T-helper 1 cell treated with Interleukin-12 subunit alpha and Interleukin-12 subunit beta and Interleukin-4 antibody, amounts not matched to agents 30 μg/mL and 1 μg/mL, for 36 hours (primary cell): Measurements from ENCODE around the gene GAS7.

ENCODE experiments used
- H3K27ac Mint-ChIP-seq: one replicate; pipeline ENCODE4 v1.8.0; 2021; ENCODE audit warnings: mild to moderate bottlenecking, mixed read lengths
- H3K27me3 Mint-ChIP-seq: one replicate; pipeline ENCODE4 v1.8.0; 2021; ENCODE audit warnings: low read depth, mixed read lengths
- H3K36me3 Mint-ChIP-seq: one replicate; pipeline ENCODE4 v1.8.0; 2021; ENCODE audit warnings: low read depth, mixed read lengths
- H3K4me1 Mint-ChIP-seq: one replicate; pipeline ENCODE4 v1.8.0; 2021; ENCODE audit warnings: low read depth, mixed read lengths
- H3K4me3 Mint-ChIP-seq: one replicate; pipeline ENCODE4 v1.8.0; 2021; ENCODE audit warnings: mild to moderate bottlenecking, moderate library complexity, mixed read lengths
- H3K9me3 Mint-ChIP-seq: one replicate; pipeline ENCODE4 v1.8.0; 2021; ENCODE audit warnings: mixed read lengths

GAS7 gene

DNA sequence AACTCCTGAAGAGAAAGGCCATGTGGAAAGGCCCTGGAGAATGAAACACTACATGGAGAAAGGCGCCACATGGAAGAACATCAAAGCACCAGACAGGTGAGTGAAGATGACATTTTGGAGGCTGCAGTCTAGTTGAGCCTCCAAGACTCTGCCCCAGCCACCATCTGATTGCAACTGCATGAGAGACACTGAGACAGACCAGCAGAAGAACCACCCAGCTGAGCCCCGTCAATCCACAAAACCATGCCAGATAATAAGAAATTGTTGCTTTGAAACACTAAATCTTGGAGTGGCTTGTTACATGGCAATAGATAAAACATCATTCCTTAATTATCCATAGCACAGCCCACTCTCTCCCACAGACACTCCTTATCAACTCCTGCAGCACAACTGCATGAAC, 4.8 kb downstream of the GAS7 start:
- Mint-ChIP-seq H3K36me3 (no peaks in the 10 kb centered on the region), H3K27me3 (peaks cover 10% of the 10 kb centered on the region), H3K9me3 (peaks cover 22% of the 10 kb centered on the region), H3K4me3 (no peak overlapping the region), H3K27ac (no peak overlapping the region), H3K4me1 (no peaks in the 10 kb centered on the region)

GRCh38 chr17:10192972-10193371, 5.4 kb downstream of the GAS7 start:
- Mint-ChIP-seq H3K36me3 (no peaks in the 10 kb centered on the region), H3K27ac (no peak overlapping the region), H3K4me1 (no peaks in the 10 kb centered on the region), H3K27me3 (peaks cover 10% of the 10 kb centered on the region), H3K9me3 (peaks cover 22% of the 10 kb centered on the region), H3K4me3 (no peak overlapping the region)

DNA sequence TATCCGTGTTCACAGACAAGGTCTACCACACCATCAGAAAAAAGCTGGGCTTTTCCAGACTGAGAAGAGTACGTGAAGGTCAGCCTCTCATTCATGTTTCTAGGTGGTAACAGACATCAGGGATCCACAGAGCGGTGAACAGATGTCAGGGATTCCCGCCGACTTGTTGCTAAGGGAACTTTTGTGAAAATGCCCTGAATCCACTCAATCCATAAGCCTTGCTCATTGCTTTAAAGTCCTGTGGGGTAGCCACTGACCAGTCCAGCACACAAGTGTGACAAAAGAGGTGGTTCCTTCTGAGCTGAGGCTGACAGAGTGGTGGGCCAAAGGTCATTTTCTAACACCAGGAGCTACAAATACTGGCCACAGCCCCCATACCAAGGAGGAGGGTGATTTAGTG, 5.9 kb downstream of the GAS7 start:
- H3K9me3 Mint-ChIP-seq = peaks cover 22% of the 10 kb centered on the region
- H3K27ac Mint-ChIP-seq = no peak overlapping the region
- no peaks in the 10 kb centered on the region for H3K4me1 Mint-ChIP-seq
- no peaks in the 10 kb centered on the region for H3K36me3 Mint-ChIP-seq
- H3K27me3 Mint-ChIP-seq = peaks cover 10% of the 10 kb centered on the region
- H3K4me3 Mint-ChIP-seq = no peak overlapping the region

GRCh38 chr17:10187456-10187855, 10.9 kb downstream of the GAS7 start:
- no peaks in the 10 kb centered on the region for H3K9me3 Mint-ChIP-seq
- H3K27me3 Mint-ChIP-seq = no peaks in the 10 kb centered on the region
- H3K36me3 Mint-ChIP-seq = no peaks in the 10 kb centered on the region
- no peaks in the 10 kb centered on the region for H3K4me1 Mint-ChIP-seq
- H3K27ac Mint-ChIP-seq = no peak overlapping the region
- H3K4me3 Mint-ChIP-seq = no peak overlapping the region

DNA sequence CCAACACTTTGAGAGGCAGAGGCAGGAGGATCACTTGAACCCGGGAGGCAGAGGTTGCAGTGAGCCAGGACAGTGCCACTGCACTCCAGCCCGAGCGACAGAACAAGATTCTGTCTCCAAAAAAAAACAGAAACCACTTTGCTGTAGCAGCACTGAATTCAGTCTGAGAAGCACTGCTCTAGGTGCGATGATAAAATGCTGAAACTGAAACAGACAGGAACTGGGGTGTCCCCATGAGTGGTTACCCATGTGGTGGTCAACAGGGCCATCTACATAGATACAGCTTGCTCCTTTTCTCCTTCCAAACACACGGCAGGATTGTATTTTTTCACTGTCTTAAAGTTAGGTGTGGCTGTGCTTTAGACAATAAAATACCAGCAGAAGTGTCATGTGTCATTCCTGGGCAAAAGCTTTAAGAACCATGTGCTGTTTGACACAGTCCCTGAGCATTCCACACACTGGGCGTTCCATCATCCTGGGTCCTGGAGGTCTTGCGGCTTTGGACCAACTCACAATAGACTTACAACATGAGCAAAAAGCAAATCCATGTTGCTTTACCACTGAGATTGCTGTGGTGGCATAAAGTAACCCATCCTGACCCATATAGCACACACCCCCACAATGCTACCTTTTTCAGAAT, 11.5 kb downstream of the GAS7 start:
- no peaks in the 10 kb centered on the region for H3K36me3 Mint-ChIP-seq
- H3K27ac Mint-ChIP-seq = no peak overlapping the region
- no peaks in the 10 kb centered on the region for H3K27me3 Mint-ChIP-seq
- no peaks in the 10 kb centered on the region for H3K4me1 Mint-ChIP-seq
- no peak overlapping the region for H3K4me3 Mint-ChIP-seq
- no peaks in the 10 kb centered on the region for H3K9me3 Mint-ChIP-seq

DNA sequence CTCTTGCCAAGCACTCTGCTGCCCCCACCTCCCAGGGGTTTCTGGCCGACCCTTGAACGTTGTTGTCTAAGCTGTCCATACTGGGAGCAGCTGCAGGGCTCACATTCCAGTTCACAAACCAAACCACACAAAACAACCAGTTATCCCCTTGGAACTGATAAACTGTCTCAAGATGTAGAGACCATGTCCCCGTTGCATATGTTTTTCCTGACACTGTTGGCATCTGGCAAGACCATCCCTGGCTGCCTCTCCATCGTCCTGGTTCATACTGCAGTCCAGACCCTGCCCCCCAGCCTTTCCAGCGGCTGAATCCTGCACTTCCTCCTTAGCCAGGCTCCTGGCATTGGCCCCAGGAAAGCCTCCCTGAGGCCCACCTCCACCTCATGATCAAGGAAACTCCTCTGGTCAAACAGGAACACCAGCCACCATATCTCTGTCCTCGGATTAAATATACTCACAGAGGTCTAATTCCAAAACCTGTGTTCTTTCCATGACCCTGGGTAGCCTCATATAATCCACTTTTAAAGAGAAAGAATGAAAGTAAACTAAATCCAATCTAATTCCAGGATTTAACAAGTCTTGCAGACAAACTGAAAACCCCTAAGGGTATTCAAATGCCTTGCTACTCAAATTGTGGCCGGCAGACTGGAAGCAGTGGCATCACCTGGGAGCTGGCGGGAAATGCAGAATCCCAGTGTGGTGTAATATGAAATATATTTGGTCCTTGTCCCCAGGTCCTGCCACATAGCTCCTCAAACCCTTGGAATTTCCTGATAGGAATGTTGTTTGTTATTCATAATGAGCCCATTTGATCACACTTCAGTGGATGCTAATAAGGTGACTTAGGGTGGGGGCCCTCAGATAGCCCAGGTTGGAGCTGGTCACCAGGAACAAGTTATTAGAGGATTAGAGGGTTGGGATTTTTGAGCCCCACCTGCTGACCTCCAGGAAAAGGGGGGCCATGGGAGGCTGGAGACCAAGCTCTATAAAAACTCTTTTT, 14.2 kb downstream of the GAS7 start:
- Mint-ChIP-seq H3K4me3 (no peak overlapping the region), H3K9me3 (no peaks in the 10 kb centered on the region), H3K36me3 (no peaks in the 10 kb centered on the region), H3K4me1 (no peaks in the 10 kb centered on the region), H3K27ac (no peak overlapping the region), H3K27me3 (no peaks in the 10 kb centered on the region)

GRCh38 chr17:10182785-10183184, 15.6 kb downstream of the GAS7 start:
- H3K4me3 Mint-ChIP-seq = no peak overlapping the region
- H3K9me3 Mint-ChIP-seq = no peaks in the 10 kb centered on the region
- no peaks in the 10 kb centered on the region for H3K36me3 Mint-ChIP-seq
- no peaks in the 10 kb centered on the region for H3K27me3 Mint-ChIP-seq
- H3K27ac Mint-ChIP-seq = no peak overlapping the region
- H3K4me1 Mint-ChIP-seq = no peaks in the 10 kb centered on the region

- Mint-ChIP-seq H3K4me3 (no peak overlapping the region), H3K4me1 (no peaks in the 10 kb centered on the region), H3K27ac (no peak overlapping the region)
These were observed 19.9 kb downstream of the GAS7 start for GRCh38 chr17:10178506-10178991.

DNA sequence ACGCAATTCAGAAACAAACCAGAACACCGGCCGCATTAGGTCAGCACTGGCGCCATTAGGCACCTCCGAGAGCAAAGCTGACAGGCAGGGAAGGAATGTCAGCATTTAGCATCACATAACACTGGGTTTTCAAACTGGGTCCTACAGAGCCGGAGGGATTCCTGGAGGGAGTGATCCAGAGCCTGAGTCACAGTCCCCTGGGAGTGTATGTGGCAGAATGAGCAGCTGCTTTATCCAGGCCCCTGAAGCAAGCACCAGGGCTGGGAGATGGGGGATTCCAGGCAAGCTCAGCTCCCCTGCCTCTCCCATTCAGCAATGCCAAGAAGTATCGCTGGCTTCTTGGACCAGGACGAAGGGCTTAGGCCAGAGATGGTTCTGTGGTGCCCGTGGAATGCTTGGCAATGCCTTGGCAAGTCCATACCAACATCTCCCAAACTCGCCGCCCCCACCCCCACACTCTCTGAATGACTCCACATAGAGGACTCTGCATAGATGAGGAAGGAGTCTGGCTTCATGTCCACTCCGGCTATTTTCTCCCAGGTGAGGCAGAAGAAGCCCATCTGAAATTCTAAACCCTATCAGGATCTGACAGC, 20.4 kb downstream of the GAS7 start:
- no peak overlapping the region for H3K4me3 Mint-ChIP-seq
- no peaks in the 10 kb centered on the region for H3K27me3 Mint-ChIP-seq
- no peaks in the 10 kb centered on the region for H3K9me3 Mint-ChIP-seq
- no peaks in the 10 kb centered on the region for H3K4me1 Mint-ChIP-seq
- no peak overlapping the region for H3K27ac Mint-ChIP-seq
- no peaks in the 10 kb centered on the region for H3K36me3 Mint-ChIP-seq

More at GRCh38 chr17:10178506-10178991, 19.9 kb downstream of the GAS7 start:
- no peaks in the 10 kb centered on the region for H3K9me3 Mint-ChIP-seq
- no peaks in the 10 kb centered on the region for H3K27me3 Mint-ChIP-seq
- H3K36me3 Mint-ChIP-seq = no peaks in the 10 kb centered on the region

DNA sequence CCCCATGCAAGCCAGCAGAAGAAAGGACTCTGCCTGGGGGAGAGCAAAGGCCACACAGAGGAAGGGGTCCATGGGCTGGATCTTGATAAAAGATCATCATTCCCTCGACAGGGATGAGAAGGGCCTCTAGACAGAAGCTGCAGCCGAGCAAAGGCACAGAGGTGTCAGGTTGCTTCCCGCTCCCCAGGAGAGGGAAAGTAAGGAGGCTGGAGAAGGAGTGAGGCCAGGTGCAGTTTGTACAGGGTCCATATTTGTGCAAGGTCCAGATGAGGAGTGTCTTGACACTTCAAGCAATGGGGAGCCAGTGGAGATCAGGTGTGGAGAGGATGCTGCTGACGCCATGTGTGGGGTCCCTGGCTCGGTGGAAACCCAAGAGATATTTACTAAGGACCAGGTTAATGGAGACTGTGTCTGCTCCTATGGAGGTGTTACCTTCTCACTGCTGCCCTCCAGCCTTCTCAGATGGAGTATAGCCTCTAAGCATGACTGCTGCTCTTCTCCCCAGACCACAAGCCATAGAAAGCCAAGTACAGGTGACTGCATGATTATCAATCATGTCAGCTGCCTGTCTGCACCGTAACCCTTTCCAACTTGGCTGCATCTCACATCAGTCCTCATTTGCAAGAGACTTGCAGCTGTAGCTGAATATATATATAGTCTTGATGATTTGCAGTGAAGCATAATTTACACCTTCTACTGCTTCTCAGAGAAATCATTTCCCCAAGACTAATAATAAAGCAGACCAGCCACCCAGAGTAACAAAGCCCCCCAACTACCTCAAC, 21.1 kb downstream of the GAS7 start:
- Mint-ChIP-seq H3K27ac (no peak overlapping the region), H3K4me1 (peaks cover under 1% of the 10 kb centered on the region), H3K9me3 (peaks cover under 1% of the 10 kb centered on the region), H3K27me3 (peaks cover under 1% of the 10 kb centered on the region), H3K4me3 (no peak overlapping the region), H3K36me3 (no peaks in the 10 kb centered on the region)

GRCh38 chr17:10173913-10174312, 24.5 kb downstream of the GAS7 start:
- Mint-ChIP-seq H3K36me3 (no peaks in the 10 kb centered on the region), H3K27ac (no peak overlapping the region), H3K4me3 (no peak overlapping the region), H3K4me1 (peaks cover 6% of the 10 kb centered on the region), H3K9me3 (peaks cover 4% of the 10 kb centered on the region), H3K27me3 (peaks cover 9% of the 10 kb centered on the region)

DNA sequence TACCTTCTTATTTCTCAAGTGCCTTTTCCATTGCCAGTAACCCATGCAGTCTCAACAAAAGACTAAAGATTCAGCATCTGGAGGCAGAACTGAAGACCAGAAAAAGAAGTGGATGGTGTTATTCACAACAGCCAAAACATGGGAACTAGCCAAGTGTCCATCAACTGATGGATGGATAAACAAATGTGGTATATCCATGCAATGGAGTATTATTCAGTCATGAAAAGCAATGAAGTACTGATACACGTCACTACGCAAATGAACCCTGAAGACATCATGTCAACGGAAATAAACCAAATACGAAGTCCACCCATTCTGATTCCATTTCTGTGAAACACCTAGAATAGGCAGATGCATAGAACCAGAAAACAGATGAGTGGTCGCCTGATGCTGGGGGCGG, 25.6 kb downstream of the GAS7 start:
- Mint-ChIP-seq H3K27me3 (peaks cover 9% of the 10 kb centered on the region), H3K4me3 (no peak overlapping the region), H3K9me3 (peaks cover 4% of the 10 kb centered on the region), H3K36me3 (no peaks in the 10 kb centered on the region), H3K27ac (no peak overlapping the region), H3K4me1 (peaks cover 6% of the 10 kb centered on the region)

- no peak overlapping the region for H3K4me3 Mint-ChIP-seq
- no peaks in the 10 kb centered on the region for H3K36me3 Mint-ChIP-seq
These were observed 26.1 kb downstream of the GAS7 start for GRCh38 chr17:10172241-10172741.

DNA sequence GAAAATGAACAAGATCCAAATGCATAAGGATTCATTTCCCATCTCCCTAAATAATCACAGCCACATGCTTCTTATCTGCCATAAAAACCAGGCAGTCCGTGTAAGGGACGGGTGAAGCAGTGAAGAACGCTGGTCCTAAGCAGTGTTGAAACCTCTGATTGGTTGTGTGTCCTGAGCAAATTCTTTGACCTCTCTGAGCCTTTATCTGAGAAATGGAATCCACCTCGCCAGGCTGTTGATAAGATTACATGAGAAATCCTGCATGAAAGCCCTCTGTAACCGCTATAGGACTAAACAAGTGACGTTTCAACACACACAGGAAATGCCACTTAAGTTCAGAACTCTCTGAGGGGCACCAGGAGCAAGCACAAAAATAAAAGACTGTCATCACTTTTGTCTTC, 26.8 kb downstream of the GAS7 start:
- Mint-ChIP-seq H3K4me1 (peaks cover 6% of the 10 kb centered on the region), H3K27me3 (peaks cover 9% of the 10 kb centered on the region), H3K36me3 (no peaks in the 10 kb centered on the region), H3K27ac (no peak overlapping the region), H3K9me3 (peaks cover 4% of the 10 kb centered on the region), H3K4me3 (no peak overlapping the region)

More at GRCh38 chr17:10172241-10172741, 26.1 kb downstream of the GAS7 start:
- Mint-ChIP-seq H3K27ac (no peak overlapping the region), H3K4me1 (peaks cover 6% of the 10 kb centered on the region), H3K9me3 (peaks cover 4% of the 10 kb centered on the region), H3K27me3 (peaks cover 9% of the 10 kb centered on the region)
